ENCODE measurements around the gene CARD9.

The CARD9 gene

DNA sequence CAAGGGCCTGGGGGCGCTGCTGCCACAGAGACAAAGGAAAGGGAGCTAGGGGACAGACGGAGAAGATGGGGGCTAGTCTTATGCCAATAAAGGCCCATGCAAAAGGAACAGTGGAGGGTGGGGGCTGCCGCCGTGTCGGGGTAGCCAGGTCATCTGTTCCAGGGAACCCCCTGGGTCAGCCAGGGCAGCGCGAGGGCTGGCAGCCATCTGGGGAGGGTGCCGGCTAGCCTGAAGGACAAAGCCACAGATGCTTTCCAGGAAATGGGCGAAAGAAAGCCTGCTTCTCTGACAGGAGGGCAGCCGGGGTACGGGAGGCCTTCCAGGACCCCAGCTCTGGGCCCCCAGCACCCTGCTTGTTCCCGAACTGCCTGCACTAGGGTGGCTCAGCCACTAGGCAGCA is 1.6 kb upstream of the CARD9 start:
- no peaks in the 10 kb centered on the region for H3K9me3 ChIP-seq (ENCODE audit: control insufficient read depth, insufficient read depth, low read length)
- TF ChIP-seq, protein P1, sequence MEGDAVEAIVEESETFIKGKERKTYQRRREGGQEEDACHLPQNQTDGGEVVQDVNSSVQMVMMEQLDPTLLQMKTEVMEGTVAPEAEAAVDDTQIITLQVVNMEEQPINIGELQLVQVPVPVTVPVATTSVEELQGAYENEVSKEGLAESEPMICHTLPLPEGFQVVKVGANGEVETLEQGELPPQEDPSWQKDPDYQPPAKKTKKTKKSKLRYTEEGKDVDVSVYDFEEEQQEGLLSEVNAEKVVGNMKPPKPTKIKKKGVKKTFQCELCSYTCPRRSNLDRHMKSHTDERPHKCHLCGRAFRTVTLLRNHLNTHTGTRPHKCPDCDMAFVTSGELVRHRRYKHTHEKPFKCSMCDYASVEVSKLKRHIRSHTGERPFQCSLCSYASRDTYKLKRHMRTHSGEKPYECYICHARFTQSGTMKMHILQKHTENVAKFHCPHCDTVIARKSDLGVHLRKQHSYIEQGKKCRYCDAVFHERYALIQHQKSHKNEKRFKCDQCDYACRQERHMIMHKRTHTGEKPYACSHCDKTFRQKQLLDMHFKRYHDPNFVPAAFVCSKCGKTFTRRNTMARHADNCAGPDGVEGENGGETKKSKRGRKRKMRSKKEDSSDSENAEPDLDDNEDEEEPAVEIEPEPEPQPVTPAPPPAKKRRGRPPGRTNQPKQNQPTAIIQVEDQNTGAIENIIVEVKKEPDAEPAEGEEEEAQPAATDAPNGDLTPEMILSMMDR (IDR thresholded peaks at IDR 0.05; ENCODE audit: low read depth, low read length, poor library complexity, severe bottlenecking): no peak
- no peak for TF ChIP-seq EZH2phosphoT487 (IDR thresholded peaks at IDR 0.05; ENCODE audit: borderline replicate concordance, low read length)
- 0 out of 2 replicates have a peak, but pooled peaks cover 5% of the 10 kb centered on the region for H3K4me1 ChIP-seq (ENCODE audit: control insufficient read depth, low read length)
- H3K36me3 ChIP-seq (ENCODE audit: control insufficient read depth, low read length): peaks cover 40% of the 10 kb centered on the region; the same call in 1 of the 2 replicates
- H3K9me2 ChIP-seq (replicated peaks; ENCODE audit: control insufficient read depth, low read length): no peaks in the 10 kb centered on the region
- H3K4me3 ChIP-seq (ENCODE audit: low read length): no peak overlapping the region
- H3K27ac ChIP-seq (ENCODE audit: low read depth, low read length): no peak overlapping the region
- no peaks in the 10 kb centered on the region for H3K79me2 ChIP-seq (ENCODE audit: control insufficient read depth, low read length)
- H3K4me2 ChIP-seq (ENCODE audit: low read length): no peak overlapping the region
- no peaks in the 10 kb centered on the region for H3K27me3 ChIP-seq (ENCODE audit: control insufficient read depth, low read length)
- H4K20me1 ChIP-seq (ENCODE audit: control insufficient read depth, insufficient read depth, low read depth, low read length): no peaks in the 10 kb centered on the region
- no peaks in the 10 kb centered on the region for H3F3A ChIP-seq (ENCODE audit: control insufficient read depth, insufficient read depth)

GRCh38 chr9:136374183-136374575 is 710 bp upstream of the CARD9 start:
- H3K4me2 ChIP-seq (ENCODE audit: low read length): no peak overlapping the region
- H4K20me1 ChIP-seq (ENCODE audit: control insufficient read depth, insufficient read depth, low read depth, low read length): no peaks in the 10 kb centered on the region
- H3K4me3 ChIP-seq (ENCODE audit: low read length): no peak overlapping the region
- peaks cover 32% of the 10 kb centered on the region; the same call in 1 of the 2 replicates for H3K36me3 ChIP-seq (ENCODE audit: control insufficient read depth, low read length)
- no peak overlapping the region for H3K27ac ChIP-seq (ENCODE audit: low read depth, low read length)
- no peak for TF ChIP-seq EZH2phosphoT487 (IDR thresholded peaks at IDR 0.05; ENCODE audit: borderline replicate concordance, low read length)
- TF ChIP-seq, protein P1 (IDR thresholded peaks at IDR 0.05; ENCODE audit: low read depth, low read length, poor library complexity, severe bottlenecking): no peak
- H3K4me1 ChIP-seq (ENCODE audit: control insufficient read depth, low read length): 0 out of 2 replicates have a peak, but pooled peaks cover 5% of the 10 kb centered on the region
- H3K9me3 ChIP-seq (ENCODE audit: control insufficient read depth, insufficient read depth, low read length): no peaks in the 10 kb centered on the region
- H3K27me3 ChIP-seq (ENCODE audit: control insufficient read depth, low read length): no peaks in the 10 kb centered on the region
- H3K79me2 ChIP-seq (ENCODE audit: control insufficient read depth, low read length): no peaks in the 10 kb centered on the region
- no peaks in the 10 kb centered on the region for H3F3A ChIP-seq (ENCODE audit: control insufficient read depth, insufficient read depth)
- no peaks in the 10 kb centered on the region for H3K9me2 ChIP-seq (replicated peaks; ENCODE audit: control insufficient read depth, low read length)

DNA sequence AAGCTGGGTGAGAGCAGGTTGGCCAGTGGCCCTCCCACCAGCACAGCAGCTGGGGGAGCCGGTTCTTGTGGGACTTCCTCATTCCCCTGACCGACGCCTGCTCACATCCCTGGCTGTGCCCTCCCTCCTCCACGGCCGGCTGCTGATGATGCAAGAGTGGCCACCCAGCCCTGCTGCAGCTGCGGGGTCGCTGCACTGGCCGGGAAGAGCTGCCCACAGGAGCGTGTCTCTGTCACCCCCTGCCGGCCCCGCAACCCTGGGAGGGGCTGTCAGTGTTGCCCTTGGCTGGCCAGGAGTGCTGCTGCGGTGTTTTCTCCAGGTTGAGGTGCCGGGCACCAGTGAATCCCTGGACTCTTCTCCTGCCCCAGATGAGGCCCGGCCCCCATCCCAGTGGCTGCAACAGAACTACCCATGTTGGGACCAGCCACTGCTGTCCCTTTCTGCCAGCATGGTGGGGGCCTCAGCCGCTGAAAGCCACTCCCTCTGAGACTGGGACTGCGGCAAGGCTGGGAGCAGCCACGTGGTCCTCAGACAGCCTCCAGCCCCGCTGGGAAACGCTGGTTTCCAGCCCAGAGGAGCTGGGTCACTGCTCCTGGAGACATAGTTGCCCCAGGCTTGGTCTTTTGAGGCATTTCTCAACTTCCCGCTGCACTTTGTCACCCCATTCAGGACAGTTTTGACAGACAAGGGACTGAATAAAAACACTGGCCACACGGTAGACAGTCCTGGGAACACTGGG is 739 bp downstream of the CARD9 start:
- H3K4me2 ChIP-seq (ENCODE audit: low read length): no peak overlapping the region
- peaks cover 21% of the 10 kb centered on the region; the same call in 1 of the 2 replicates for H3K36me3 ChIP-seq (ENCODE audit: control insufficient read depth, low read length)
- no peaks in the 10 kb centered on the region for H3K79me2 ChIP-seq (ENCODE audit: control insufficient read depth, low read length)
- no peaks in the 10 kb centered on the region for H3F3A ChIP-seq (ENCODE audit: control insufficient read depth, insufficient read depth)
- no peaks in the 10 kb centered on the region for H3K27me3 ChIP-seq (ENCODE audit: control insufficient read depth, low read length)
- H3K4me3 ChIP-seq (ENCODE audit: low read length): no peak overlapping the region
- no peaks in the 10 kb centered on the region for H3K9me3 ChIP-seq (ENCODE audit: control insufficient read depth, insufficient read depth, low read length)
- no peaks in the 10 kb centered on the region for H4K20me1 ChIP-seq (ENCODE audit: control insufficient read depth, insufficient read depth, low read depth, low read length)
- H3K27ac ChIP-seq (ENCODE audit: low read depth, low read length): no peak overlapping the region
- 0 out of 2 replicates have a peak, but pooled peaks cover 5% of the 10 kb centered on the region for H3K4me1 ChIP-seq (ENCODE audit: control insufficient read depth, low read length)
- TF ChIP-seq, protein P1 (IDR thresholded peaks at IDR 0.05; ENCODE audit: low read depth, low read length, poor library complexity, severe bottlenecking): no peak
- TF ChIP-seq EZH2phosphoT487 (IDR thresholded peaks at IDR 0.05; ENCODE audit: borderline replicate concordance, low read length): no peak
- H3K9me2 ChIP-seq (replicated peaks; ENCODE audit: control insufficient read depth, low read length): no peaks in the 10 kb centered on the region

Data from DOHH2 (cell line).